ENCODE data around the gene INTS6. TPM values are rescaled to one million over a fixed set of nuclear protein-coding genes. Genes with fewer than 3 reads are reported as not detected.

The INTS6 gene
- total and polyA plus RNA-seq, 4 donors = 22.8 to 51.2 (median 31.1) TPM

GRCh38 chr13:51488212-51488611 lies 35.4 kb upstream of the INTS6 start:
- 100% methylated on average over 1 of the region's 2 CpGs for WGBS (ENCODE audit: insufficient coverage)
- H3K9me3 ChIP-seq (ENCODE audit: control insufficient read depth, insufficient read depth, low read length) = no peaks in the 10 kb centered on the region
- no peak overlapping the region for H3K27ac ChIP-seq (ENCODE audit: low read depth, low read length)
- no peak overlapping the region for H3K4me3 ChIP-seq (ENCODE audit: low read depth, low read length)
- DNase-seq (ENCODE audit: low read depth in 4 of 6, low spot score in 6 of 6) = no peak
- no peaks in the 10 kb centered on the region for H3K36me3 ChIP-seq (ENCODE audit: control insufficient read depth, insufficient read depth, low read length)
- no peaks in the 10 kb centered on the region for H3K27me3 ChIP-seq (ENCODE audit: control insufficient read depth, insufficient read depth, low read length)
- no peaks in the 10 kb centered on the region for H3K4me1 ChIP-seq (ENCODE audit: control insufficient read depth, insufficient read depth, low read length)

GRCh38 chr13:51481656-51482055 lies 28.8 kb upstream of the INTS6 start:
- no peak for DNase-seq (ENCODE audit: low read depth in 4 of 6, low spot score in 6 of 6)
- Histone ChIP-seq H3K4me1 (ENCODE audit: control insufficient read depth, insufficient read depth, low read length) (no peaks in the 10 kb centered on the region), H3K9me3 (ENCODE audit: control insufficient read depth, insufficient read depth, low read length) (no peaks in the 10 kb centered on the region), H3K36me3 (ENCODE audit: control insufficient read depth, insufficient read depth, low read length) (no peaks in the 10 kb centered on the region), H3K27ac (ENCODE audit: low read depth, low read length) (no peak overlapping the region), H3K4me3 (ENCODE audit: low read depth, low read length) (no peak overlapping the region), H3K27me3 (ENCODE audit: control insufficient read depth, insufficient read depth, low read length) (no peaks in the 10 kb centered on the region)
- no CpG with 5 or more reads among the region's 1 CpG for WGBS (ENCODE audit: insufficient coverage)

- no peak overlapping the region for H3K27ac ChIP-seq (ENCODE audit: low read depth, low read length)
- WGBS (ENCODE audit: insufficient coverage) = 83% methylated on average over 1 of the region's 2 CpGs
Observed at GRCh38 chr13:51479199-51479523, 26.3 kb upstream of the INTS6 start.

GRCh38 chr13:51478418-51479198 lies 25.8 kb upstream of the INTS6 start:
- no peaks in the 10 kb centered on the region for H3K9me3 ChIP-seq (ENCODE audit: control insufficient read depth, insufficient read depth, low read length)
- 67% methylated on average over 3 of the region's 8 CpGs for WGBS (ENCODE audit: insufficient coverage)
- no peaks in the 10 kb centered on the region for H3K4me1 ChIP-seq (ENCODE audit: control insufficient read depth, insufficient read depth, low read length)
- DNase-seq (ENCODE audit: low read depth in 4 of 6, low spot score in 6 of 6) = no peak
- H3K27ac ChIP-seq (ENCODE audit: low read depth, low read length) = no peak overlapping the region
- H3K36me3 ChIP-seq (ENCODE audit: control insufficient read depth, insufficient read depth, low read length) = no peaks in the 10 kb centered on the region
- no peak overlapping the region for H3K4me3 ChIP-seq (ENCODE audit: low read depth, low read length)
- no peaks in the 10 kb centered on the region for H3K27me3 ChIP-seq (ENCODE audit: control insufficient read depth, insufficient read depth, low read length)

More at GRCh38 chr13:51479199-51479523, 26.3 kb upstream of the INTS6 start:
- Histone ChIP-seq H3K36me3 (ENCODE audit: control insufficient read depth, insufficient read depth, low read length) (no peaks in the 10 kb centered on the region), H3K4me1 (ENCODE audit: control insufficient read depth, insufficient read depth, low read length) (no peaks in the 10 kb centered on the region), H3K4me3 (ENCODE audit: low read depth, low read length) (no peak overlapping the region), H3K9me3 (ENCODE audit: control insufficient read depth, insufficient read depth, low read length) (no peaks in the 10 kb centered on the region), H3K27me3 (ENCODE audit: control insufficient read depth, insufficient read depth, low read length) (no peaks in the 10 kb centered on the region)
- no peak for DNase-seq (ENCODE audit: low read depth in 4 of 6, low spot score in 6 of 6)

- Histone ChIP-seq H3K36me3 (ENCODE audit: control insufficient read depth, insufficient read depth, low read length) (no peaks in the 10 kb centered on the region), H3K27ac (ENCODE audit: low read depth, low read length) (no peak overlapping the region), H3K4me3 (ENCODE audit: low read depth, low read length) (no peak overlapping the region), H3K9me3 (ENCODE audit: control insufficient read depth, insufficient read depth, low read length) (no peaks in the 10 kb centered on the region), H3K27me3 (ENCODE audit: control insufficient read depth, insufficient read depth, low read length) (no peaks in the 10 kb centered on the region), H3K4me1 (ENCODE audit: control insufficient read depth, insufficient read depth, low read length) (no peaks in the 10 kb centered on the region)
- WGBS (ENCODE audit: insufficient coverage) = no CpG with 5 or more reads among the region's 2 CpGs
- DNase-seq (ENCODE audit: low read depth in 4 of 6, low spot score in 6 of 6) = no peak
Observed at GRCh38 chr13:51477653-51478324, 25.0 kb upstream of the INTS6 start.

GRCh38 chr13:51477149-51477548 lies 24.3 kb upstream of the INTS6 start:
- H3K4me3 ChIP-seq (ENCODE audit: low read depth, low read length) = no peak overlapping the region
- H3K27me3 ChIP-seq (ENCODE audit: control insufficient read depth, insufficient read depth, low read length) = no peaks in the 10 kb centered on the region
- no peaks in the 10 kb centered on the region for H3K4me1 ChIP-seq (ENCODE audit: control insufficient read depth, insufficient read depth, low read length)
- no peak for DNase-seq (ENCODE audit: low read depth in 4 of 6, low spot score in 6 of 6)
- 100% methylated on average over 1 of the region's 3 CpGs for WGBS (ENCODE audit: insufficient coverage)
- no peaks in the 10 kb centered on the region for H3K9me3 ChIP-seq (ENCODE audit: control insufficient read depth, insufficient read depth, low read length)
- H3K27ac ChIP-seq (ENCODE audit: low read depth, low read length) = no peak overlapping the region
- H3K36me3 ChIP-seq (ENCODE audit: control insufficient read depth, insufficient read depth, low read length) = no peaks in the 10 kb centered on the region

- Histone ChIP-seq H3K4me1 (ENCODE audit: control insufficient read depth, insufficient read depth, low read length) (no peaks in the 10 kb centered on the region), H3K4me3 (ENCODE audit: low read depth, low read length) (no peak overlapping the region), H3K27ac (ENCODE audit: low read depth, low read length) (no peak overlapping the region), H3K27me3 (ENCODE audit: control insufficient read depth, insufficient read depth, low read length) (no peaks in the 10 kb centered on the region), H3K9me3 (ENCODE audit: control insufficient read depth, insufficient read depth, low read length) (no peaks in the 10 kb centered on the region), H3K36me3 (ENCODE audit: control insufficient read depth, insufficient read depth, low read length) (no peaks in the 10 kb centered on the region)
- WGBS (ENCODE audit: insufficient coverage) = no CpG with 5 or more reads among the region's 2 CpGs
- DNase-seq (ENCODE audit: low read depth in 4 of 6, low spot score in 6 of 6) = no peak
Observed at GRCh38 chr13:51475727-51476501, 23.1 kb upstream of the INTS6 start.

GRCh38 chr13:51469790-51470189 lies 17.0 kb upstream of the INTS6 start:
- Histone ChIP-seq H3K27me3 (ENCODE audit: control insufficient read depth, insufficient read depth, low read length) (no peaks in the 10 kb centered on the region), H3K36me3 (ENCODE audit: control insufficient read depth, insufficient read depth, low read length) (no peaks in the 10 kb centered on the region), H3K9me3 (ENCODE audit: control insufficient read depth, insufficient read depth, low read length) (no peaks in the 10 kb centered on the region), H3K4me1 (ENCODE audit: control insufficient read depth, insufficient read depth, low read length) (no peaks in the 10 kb centered on the region), H3K27ac (ENCODE audit: low read depth, low read length) (no peak overlapping the region), H3K4me3 (ENCODE audit: low read depth, low read length) (no peak overlapping the region)
- WGBS (ENCODE audit: insufficient coverage) = 82% methylated on average over 1 of the region's 2 CpGs
- DNase-seq (ENCODE audit: low read depth in 4 of 6, low spot score in 6 of 6) = no peak

GRCh38 chr13:51467730-51468129 lies 14.9 kb upstream of the INTS6 start:
- WGBS (ENCODE audit: insufficient coverage) = 94% methylated on average over 2 of the region's 3 CpGs
- H3K27ac ChIP-seq (ENCODE audit: low read depth, low read length) = no peak overlapping the region
- DNase-seq (ENCODE audit: low read depth in 4 of 6, low spot score in 6 of 6) = no peak
- no peaks in the 10 kb centered on the region for H3K9me3 ChIP-seq (ENCODE audit: control insufficient read depth, insufficient read depth, low read length)
- H3K4me1 ChIP-seq (ENCODE audit: control insufficient read depth, insufficient read depth, low read length) = no peaks in the 10 kb centered on the region
- no peak overlapping the region for H3K4me3 ChIP-seq (ENCODE audit: low read depth, low read length)
- H3K27me3 ChIP-seq (ENCODE audit: control insufficient read depth, insufficient read depth, low read length) = no peaks in the 10 kb centered on the region
- no peaks in the 10 kb centered on the region for H3K36me3 ChIP-seq (ENCODE audit: control insufficient read depth, insufficient read depth, low read length)
